ENCODE measurements around the gene RABGAP1. TPM values are rescaled to one million over a fixed set of nuclear protein-coding genes. Genes with fewer than 3 reads are reported as not detected.
A peak's percentile ranks its signal among the peaks of the same experiment; 100 is the strongest.

RABGAP1 gene
- polyA plus RNA-seq, 1 donor from 2014 or later: 67.8 TPM

DNA sequence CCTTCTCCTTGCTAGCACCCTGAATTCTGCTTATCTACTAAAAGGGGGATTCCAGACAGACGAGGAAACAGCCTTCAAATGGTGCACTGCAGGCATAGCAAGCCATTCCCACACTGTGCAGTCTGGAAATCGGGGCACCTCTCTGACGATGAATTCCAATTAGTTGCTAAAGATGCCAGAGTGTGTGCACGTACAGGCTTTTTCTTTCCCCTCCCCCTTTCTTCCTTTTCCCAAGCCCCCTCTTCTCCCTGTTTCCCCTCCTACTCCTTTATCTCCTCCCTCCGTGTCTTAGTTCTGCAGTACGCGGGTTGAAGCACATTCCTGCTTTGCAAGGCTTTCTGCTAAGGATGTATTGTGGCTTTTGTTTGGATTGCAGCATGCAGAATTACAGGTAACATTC lies 92.5 kb downstream of the RABGAP1 start, which contains the start of gene GPR21:
GPR21 (plus strand) TSS at position 316 of the 400 bp plus-strand sequence. CDS start 900 bp downstream, outside the sequence.
- Histone ChIP-seq H2AFZ (ENCODE audit: low read depth, low read length) (peak within 1 kb of the TSS; percentile 17), H3K27me3 (ENCODE audit: insufficient read depth, low read depth, low read length) (no peaks in the 10 kb centered on the region), H3K4me2 (ENCODE audit: low read length) (peak within 1 kb of the TSS; percentile 59), H3K27ac (ENCODE audit: low read length) (peak within 1 kb of the TSS; percentile 70), H3K9me3 (ENCODE audit: low read length) (no peaks in the 10 kb centered on the region), H3K9ac (ENCODE audit: low read length) (peak within 1 kb of the TSS; percentile 60), H3K36me3 (ENCODE audit: insufficient read depth, low read length) (no peaks in the 10 kb centered on the region), H4K20me1 (ENCODE audit: insufficient read depth) (no peaks in the 10 kb centered on the region), H3K79me2 (replicated peaks; ENCODE audit: insufficient read depth, low read length) (peaks cover 40% of the 10 kb centered on the region), H3F3A (ENCODE audit: insufficient read depth, low read length, poor library complexity, severe bottlenecking) (peaks cover 8% of the 10 kb centered on the region), H3K9me2 (ENCODE audit: insufficient read depth, low read length) (no peaks in the 10 kb centered on the region), H3K4me3 (ENCODE audit: low read length) (peak within 1 kb of the TSS; percentile 68)
- TF ChIP-seq, protein P1, sequence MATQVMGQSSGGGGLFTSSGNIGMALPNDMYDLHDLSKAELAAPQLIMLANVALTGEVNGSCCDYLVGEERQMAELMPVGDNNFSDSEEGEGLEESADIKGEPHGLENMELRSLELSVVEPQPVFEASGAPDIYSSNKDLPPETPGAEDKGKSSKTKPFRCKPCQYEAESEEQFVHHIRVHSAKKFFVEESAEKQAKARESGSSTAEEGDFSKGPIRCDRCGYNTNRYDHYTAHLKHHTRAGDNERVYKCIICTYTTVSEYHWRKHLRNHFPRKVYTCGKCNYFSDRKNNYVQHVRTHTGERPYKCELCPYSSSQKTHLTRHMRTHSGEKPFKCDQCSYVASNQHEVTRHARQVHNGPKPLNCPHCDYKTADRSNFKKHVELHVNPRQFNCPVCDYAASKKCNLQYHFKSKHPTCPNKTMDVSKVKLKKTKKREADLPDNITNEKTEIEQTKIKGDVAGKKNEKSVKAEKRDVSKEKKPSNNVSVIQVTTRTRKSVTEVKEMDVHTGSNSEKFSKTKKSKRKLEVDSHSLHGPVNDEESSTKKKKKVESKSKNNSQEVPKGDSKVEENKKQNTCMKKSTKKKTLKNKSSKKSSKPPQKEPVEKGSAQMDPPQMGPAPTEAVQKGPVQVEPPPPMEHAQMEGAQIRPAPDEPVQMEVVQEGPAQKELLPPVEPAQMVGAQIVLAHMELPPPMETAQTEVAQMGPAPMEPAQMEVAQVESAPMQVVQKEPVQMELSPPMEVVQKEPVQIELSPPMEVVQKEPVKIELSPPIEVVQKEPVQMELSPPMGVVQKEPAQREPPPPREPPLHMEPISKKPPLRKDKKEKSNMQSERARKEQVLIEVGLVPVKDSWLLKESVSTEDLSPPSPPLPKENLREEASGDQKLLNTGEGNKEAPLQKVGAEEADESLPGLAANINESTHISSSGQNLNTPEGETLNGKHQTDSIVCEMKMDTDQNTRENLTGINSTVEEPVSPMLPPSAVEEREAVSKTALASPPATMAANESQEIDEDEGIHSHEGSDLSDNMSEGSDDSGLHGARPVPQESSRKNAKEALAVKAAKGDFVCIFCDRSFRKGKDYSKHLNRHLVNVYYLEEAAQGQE (IDR thresholded peaks at IDR 0.05; ENCODE audit: borderline replicate concordance): peak; percentile 71
- TF ChIP-seq TAF1 (IDR thresholded peaks at IDR 0.05; ENCODE audit: low read depth): peak; percentile 80
- TF ChIP-seq SMC3 (conservative IDR thresholded peaks at IDR 0.05; ENCODE audit: poor library complexity): no peak
- TF ChIP-seq RAD21 (conservative IDR thresholded peaks at IDR 0.05): no peak
- TF ChIP-seq EZH2 (IDR thresholded peaks at IDR 0.05; ENCODE audit: borderline replicate concordance, insufficient read depth, low read length, poor library complexity, severe bottlenecking): no peak
- TF ChIP-seq EP300 (conservative IDR thresholded peaks at IDR 0.05; ENCODE audit: poor library complexity, severe bottlenecking): no peak
- TF ChIP-seq POLR2AphosphoS5 (IDR thresholded peaks at IDR 0.05): peak; percentile 79
- TF ChIP-seq MXI1 (conservative IDR thresholded peaks at IDR 0.05; ENCODE audit: poor library complexity, severe bottlenecking): peak; percentile 47

DNA sequence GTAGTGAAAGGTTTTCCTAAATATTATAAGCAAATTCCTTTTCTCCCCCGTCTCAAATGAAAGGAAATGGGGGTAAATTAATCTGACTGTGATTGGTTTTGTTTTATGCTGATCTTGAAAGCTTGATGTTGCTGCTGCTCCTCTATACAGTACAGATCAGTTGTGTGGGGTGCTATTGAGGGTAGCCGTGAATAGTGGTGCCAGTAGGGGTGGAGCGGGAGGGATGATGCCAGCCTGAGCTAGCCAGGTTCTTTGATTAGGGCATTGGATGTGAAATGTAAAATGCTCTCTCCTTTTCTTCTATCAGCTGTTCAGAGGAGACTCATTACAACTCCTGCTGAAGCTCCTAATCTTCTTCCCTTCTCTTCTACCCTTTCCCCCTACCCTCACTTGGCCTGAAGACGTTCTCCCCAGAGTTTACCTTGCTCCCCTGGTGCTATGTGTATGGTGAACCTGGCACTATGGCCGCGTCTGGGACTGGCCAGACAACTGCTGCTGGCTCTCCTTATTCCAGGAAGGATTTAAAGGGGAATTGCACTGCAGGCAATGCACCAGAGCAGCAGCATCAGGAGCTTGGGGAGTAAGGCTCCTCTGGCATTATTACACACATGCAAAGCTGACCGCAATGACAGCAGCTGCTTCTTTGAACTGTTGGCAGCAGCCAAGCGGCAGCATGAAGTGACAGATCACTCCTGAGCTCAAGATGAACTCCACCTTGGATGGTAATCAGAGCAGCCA lies 93.2 kb downstream of the RABGAP1 start:
- H3K4me3 ChIP-seq (ENCODE audit: low read length): peak overlapping the region; percentile 68
- H3K27me3 ChIP-seq (ENCODE audit: insufficient read depth, low read depth, low read length): no peaks in the 10 kb centered on the region
- peak overlapping the region; percentile 70 for H3K27ac ChIP-seq (ENCODE audit: low read length)
- peak overlapping the region; percentile 17 for H2AFZ ChIP-seq (ENCODE audit: low read depth, low read length)
- no peaks in the 10 kb centered on the region for H3K9me2 ChIP-seq (ENCODE audit: insufficient read depth, low read length)
- peak overlapping the region; percentile 60 for H3K9ac ChIP-seq (ENCODE audit: low read length)
- peaks cover 8% of the 10 kb centered on the region for H3F3A ChIP-seq (ENCODE audit: insufficient read depth, low read length, poor library complexity, severe bottlenecking)
- H3K9me3 ChIP-seq (ENCODE audit: low read length): no peaks in the 10 kb centered on the region
- H3K4me2 ChIP-seq (ENCODE audit: low read length): peak overlapping the region; percentile 59
- TF ChIP-seq MXI1 (conservative IDR thresholded peaks at IDR 0.05; ENCODE audit: poor library complexity, severe bottlenecking) (no peak), TAF1 (IDR thresholded peaks at IDR 0.05; ENCODE audit: low read depth) (peak; percentile 19)
- H3K36me3 ChIP-seq (ENCODE audit: insufficient read depth, low read length): no peaks in the 10 kb centered on the region
- peaks cover 44% of the 10 kb centered on the region for H3K79me2 ChIP-seq (replicated peaks; ENCODE audit: insufficient read depth, low read length)
- H4K20me1 ChIP-seq (ENCODE audit: insufficient read depth): no peaks in the 10 kb centered on the region

DNA sequence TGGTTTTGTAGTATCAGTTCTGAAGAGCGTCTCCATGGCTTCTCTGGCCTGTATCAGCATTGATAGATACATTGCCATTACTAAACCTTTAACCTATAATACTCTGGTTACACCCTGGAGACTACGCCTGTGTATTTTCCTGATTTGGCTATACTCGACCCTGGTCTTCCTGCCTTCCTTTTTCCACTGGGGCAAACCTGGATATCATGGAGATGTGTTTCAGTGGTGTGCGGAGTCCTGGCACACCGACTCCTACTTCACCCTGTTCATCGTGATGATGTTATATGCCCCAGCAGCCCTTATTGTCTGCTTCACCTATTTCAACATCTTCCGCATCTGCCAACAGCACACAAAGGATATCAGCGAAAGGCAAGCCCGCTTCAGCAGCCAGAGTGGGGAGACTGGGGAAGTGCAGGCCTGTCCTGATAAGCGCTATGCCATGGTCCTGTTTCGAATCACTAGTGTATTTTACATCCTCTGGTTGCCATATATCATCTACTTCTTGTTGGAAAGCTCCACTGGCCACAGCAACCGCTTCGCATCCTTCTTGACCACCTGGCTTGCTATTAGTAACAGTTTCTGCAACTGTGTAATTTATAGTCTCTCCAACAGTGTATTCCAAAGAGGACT lies 94.2 kb downstream of the RABGAP1 start:
- peak overlapping the region; percentile 60 for H3K9ac ChIP-seq (ENCODE audit: low read length)
- H3K9me3 ChIP-seq (ENCODE audit: low read length): no peaks in the 10 kb centered on the region

More for the DNA sequence above, 94.2 kb downstream of the RABGAP1 start:
- Histone ChIP-seq H3K4me3 (ENCODE audit: low read length) (peak overlapping the region; percentile 68), H4K20me1 (ENCODE audit: insufficient read depth) (no peaks in the 10 kb centered on the region), H2AFZ (ENCODE audit: low read depth, low read length) (no peak overlapping the region), H3K27ac (ENCODE audit: low read length) (peak overlapping the region; percentile 70), H3K27me3 (ENCODE audit: insufficient read depth, low read depth, low read length) (no peaks in the 10 kb centered on the region), H3K36me3 (ENCODE audit: insufficient read depth, low read length) (no peaks in the 10 kb centered on the region), H3F3A (ENCODE audit: insufficient read depth, low read length, poor library complexity, severe bottlenecking) (peaks cover 8% of the 10 kb centered on the region), H3K4me2 (ENCODE audit: low read length) (peak overlapping the region; percentile 59), H3K79me2 (replicated peaks; ENCODE audit: insufficient read depth, low read length) (peaks cover 46% of the 10 kb centered on the region), H3K9me2 (ENCODE audit: insufficient read depth, low read length) (no peaks in the 10 kb centered on the region)
- no peak for TF ChIP-seq EP300 (conservative IDR thresholded peaks at IDR 0.05; ENCODE audit: poor library complexity, severe bottlenecking)
- no peak for TF ChIP-seq SMC3 (conservative IDR thresholded peaks at IDR 0.05; ENCODE audit: poor library complexity)
- no peak for TF ChIP-seq POLR2AphosphoS5 (IDR thresholded peaks at IDR 0.05)
- no peak for TF ChIP-seq MXI1 (conservative IDR thresholded peaks at IDR 0.05; ENCODE audit: poor library complexity, severe bottlenecking)
- TF ChIP-seq RAD21 (conservative IDR thresholded peaks at IDR 0.05): no peak
- no peak for TF ChIP-seq EZH2 (IDR thresholded peaks at IDR 0.05; ENCODE audit: borderline replicate concordance, insufficient read depth, low read length, poor library complexity, severe bottlenecking)
- TF ChIP-seq, protein P1 (IDR thresholded peaks at IDR 0.05; ENCODE audit: borderline replicate concordance): no peak
- TF ChIP-seq, protein P2, sequence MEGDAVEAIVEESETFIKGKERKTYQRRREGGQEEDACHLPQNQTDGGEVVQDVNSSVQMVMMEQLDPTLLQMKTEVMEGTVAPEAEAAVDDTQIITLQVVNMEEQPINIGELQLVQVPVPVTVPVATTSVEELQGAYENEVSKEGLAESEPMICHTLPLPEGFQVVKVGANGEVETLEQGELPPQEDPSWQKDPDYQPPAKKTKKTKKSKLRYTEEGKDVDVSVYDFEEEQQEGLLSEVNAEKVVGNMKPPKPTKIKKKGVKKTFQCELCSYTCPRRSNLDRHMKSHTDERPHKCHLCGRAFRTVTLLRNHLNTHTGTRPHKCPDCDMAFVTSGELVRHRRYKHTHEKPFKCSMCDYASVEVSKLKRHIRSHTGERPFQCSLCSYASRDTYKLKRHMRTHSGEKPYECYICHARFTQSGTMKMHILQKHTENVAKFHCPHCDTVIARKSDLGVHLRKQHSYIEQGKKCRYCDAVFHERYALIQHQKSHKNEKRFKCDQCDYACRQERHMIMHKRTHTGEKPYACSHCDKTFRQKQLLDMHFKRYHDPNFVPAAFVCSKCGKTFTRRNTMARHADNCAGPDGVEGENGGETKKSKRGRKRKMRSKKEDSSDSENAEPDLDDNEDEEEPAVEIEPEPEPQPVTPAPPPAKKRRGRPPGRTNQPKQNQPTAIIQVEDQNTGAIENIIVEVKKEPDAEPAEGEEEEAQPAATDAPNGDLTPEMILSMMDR (IDR thresholded peaks at IDR 0.05; ENCODE audit: poor library complexity, severe bottlenecking): no peak
- no peak for TF ChIP-seq TAF1 (IDR thresholded peaks at IDR 0.05; ENCODE audit: low read depth)

Measured in neural cell (in vitro differentiated cells).